Fibroblast of lung (primary cell): Measurements from ENCODE around the gene ST3GAL4. TPM values are rescaled to one million over a fixed set of nuclear protein-coding genes. Genes with fewer than 3 reads are reported as not detected.

Experiments
- DNase-seq, 2 donors: peaks; one replicate each; pipeline versions ENCODE4 v3.0.0 to v3.0.0-alpha.2; 2010; ENCODE audit warnings: low read depth in 2 of 2
- H2AFZ ChIP-seq: 2 replicates; pipeline ENCODE4 v1.5.1; 2012; ENCODE audit warnings: low read length, control low read depth, inconsistent platforms
- H3K27ac ChIP-seq: 2 replicates; pipeline ENCODE4 v1.5.1; 2011; ENCODE audit warnings: low read length, control low read depth; ENCODE audit not compliant: insufficient read depth
- H3K27me3 ChIP-seq: 2 replicates; pipeline ENCODE4 v1.5.1; 2011; ENCODE audit warnings: mild to moderate bottlenecking, low read length; ENCODE audit not compliant: control insufficient read depth, insufficient read depth
- H3K36me3 ChIP-seq: 2 replicates; pipeline ENCODE4 v1.5.1; 2011; ENCODE audit warnings: low read length; ENCODE audit not compliant: control insufficient read depth, insufficient read depth
- H3K4me1 ChIP-seq: 2 replicates; pipeline ENCODE4 v1.5.1; 2011; ENCODE audit warnings: low read length; ENCODE audit not compliant: control insufficient read depth, insufficient read depth; ENCODE audit errors: extremely low read depth
- H3K4me2 ChIP-seq: 2 replicates; pipeline ENCODE4 v1.5.1; 2011; ENCODE audit warnings: low read length, control low read depth; ENCODE audit not compliant: insufficient read depth; ENCODE audit errors: extremely low read depth
- H3K4me3 ChIP-seq, 4 experiments: fragments of 200-600 bp in 1 of 4; sonication (generic) in 1 of 4; replicated peaks in 1 of 4; 2 replicates each; pipeline ENCODE4 v1.5.1; 2011 to 2016; ENCODE audit warnings: low read length in 4 of 4, low read depth in 3 of 4, mild to moderate bottlenecking in 3 of 4, control low read depth in 2 of 4, inconsistent platforms in 1 of 4, mixed read lengths in 1 of 4; ENCODE audit not compliant: insufficient read depth in 1 of 4; ENCODE audit errors: control extremely low read depth in 1 of 4
- H3K79me2 ChIP-seq: 2 replicates; pipeline ENCODE4 v1.5.1; 2012; ENCODE audit warnings: mild to moderate bottlenecking, low read length, inconsistent platforms; ENCODE audit not compliant: control insufficient read depth, insufficient read depth
- H3K9ac ChIP-seq: 2 replicates; pipeline ENCODE4 v1.5.1; 2011; ENCODE audit warnings: mild to moderate bottlenecking, low read length, control low read depth; ENCODE audit not compliant: insufficient read depth
- H3K9me3 ChIP-seq: 2 replicates; pipeline ENCODE4 v1.5.1; 2012; ENCODE audit warnings: low read depth, low read length; ENCODE audit not compliant: control insufficient read depth, insufficient read depth
- H4K20me1 ChIP-seq: 2 replicates; pipeline ENCODE4 v1.5.1; 2011; ENCODE audit warnings: low read length; ENCODE audit not compliant: control insufficient read depth, insufficient read depth; ENCODE audit errors: extremely low read depth
- CTCF ChIP-seq, 2 donors: IDR thresholded peaks in 1 of 2; conservative IDR thresholded peaks in 1 of 2; 1 replicate in 1 of 2; 2 replicates in 1 of 2; pipeline ENCODE4 v1.5.1; 2011 to 2012; ENCODE audit warnings: low read length in 2 of 2, control low read depth in 1 of 2, inconsistent platforms in 1 of 2, low read depth in 1 of 2, mild to moderate bottlenecking in 1 of 2
- EZH2 ChIP-seq: IDR thresholded peaks from 2 replicates; pipeline ENCODE4 v1.5.1; 2012; ENCODE audit warnings: low read length, control low read depth, mild to moderate bottlenecking; ENCODE audit errors: missing control alignments
- polyA plus RNA-seq, 2 donors: library from polyadenylated mRNA; depleted of rRNA in 1 of 2; stranded (reverse) in 1 of 2; unstranded in 1 of 2; fragments of >200 nt; gene quantifications; 2 replicates each; pipeline ENCODE4 v1.2.1, GENCODE V29; 2011 to 2012; ENCODE audit warnings: missing spikeins in 1 of 2
- total RNA-seq: library from RNA; depleted of rRNA; stranded (reverse); fragments of >200 nt; gene quantifications from 2 replicates; pipeline ENCODE4 v1.2.1, GENCODE V29; 2014

The ST3GAL4 gene
- total and polyA plus RNA-seq, 2 donors (not counting 1 experiment from before 2014, with no cell fraction given): 16.7 to 36.8 TPM

GRCh38 chr11:126358763-126359160, 3.3 kb downstream of the ST3GAL4 start:
- no peak for TF ChIP-seq CTCF (conservative IDR thresholded peaks at IDR 0.05 in 1 of 2, IDR thresholded peaks at IDR 0.05 in 1 of 2; ENCODE audit: low read depth in 1 of 2, low read length in 2 of 2)
- no peak for TF ChIP-seq EZH2
- Histone ChIP-seq H3K27me3 (no peaks in the 10 kb centered on the region), H3K9me3 (no peaks in the 10 kb centered on the region), H3K36me3 (no peaks in the 10 kb centered on the region), H4K20me1 (no peaks in the 10 kb centered on the region), H3K79me2 (peaks cover 34% of the 10 kb centered on the region), H3K9ac (no peak overlapping the region), H3K4me3 (peak overlapping the region in 1 of 4 experiments; percentile 80), H3K4me2 (peak overlapping the region; percentile 94), H3K27ac (no peak overlapping the region), H2AFZ (no peak overlapping the region), H3K4me1 (peaks cover 16% of the 10 kb centered on the region)
- no peak for DNase-seq

- no peak overlapping the region for H2AFZ ChIP-seq
- H3K9ac ChIP-seq: no peak overlapping the region
- H3K9me3 ChIP-seq: no peaks in the 10 kb centered on the region
- peak overlapping the region in 1 of 4 experiments; percentile 23 for H3K4me3 ChIP-seq
- DNase-seq: peak; percentile 70 to 89
- H3K36me3 ChIP-seq: no peaks in the 10 kb centered on the region
- no peak overlapping the region for H3K27ac ChIP-seq
- H4K20me1 ChIP-seq: no peaks in the 10 kb centered on the region
- peak overlapping the region; percentile 73 for H3K4me2 ChIP-seq
- peaks cover 16% of the 10 kb centered on the region for H3K4me1 ChIP-seq
- TF ChIP-seq EZH2 (no peak), CTCF (conservative IDR thresholded peaks at IDR 0.05 in 1 of 2, IDR thresholded peaks at IDR 0.05 in 1 of 2; ENCODE audit: low read depth in 1 of 2, low read length in 2 of 2) (peak; percentile 47 to 53)
- no peaks in the 10 kb centered on the region for H3K27me3 ChIP-seq
- peaks cover 31% of the 10 kb centered on the region for H3K79me2 ChIP-seq
Observed at GRCh38 chr11:126359431-126360048, 4.1 kb downstream of the ST3GAL4 start.

GRCh38 chr11:126360049-126360446, 4.6 kb downstream of the ST3GAL4 start:
- TF ChIP-seq EZH2 (no peak), CTCF (conservative IDR thresholded peaks at IDR 0.05 in 1 of 2, IDR thresholded peaks at IDR 0.05 in 1 of 2; ENCODE audit: low read depth in 1 of 2, low read length in 2 of 2) (no peak)
- H3K4me1 ChIP-seq: peaks cover 13% of the 10 kb centered on the region
- no peak overlapping the region for H2AFZ ChIP-seq
- H3K9me3 ChIP-seq: no peaks in the 10 kb centered on the region
- H3K27ac ChIP-seq: no peak overlapping the region
- H3K9ac ChIP-seq: no peak overlapping the region
- H3K27me3 ChIP-seq: no peaks in the 10 kb centered on the region
- DNase-seq: no peak
- H3K4me2 ChIP-seq: peak overlapping the region; percentile 73
- H3K4me3 ChIP-seq: peak overlapping the region in 1 of 4 experiments; percentile 23
- no peaks in the 10 kb centered on the region for H4K20me1 ChIP-seq
- no peaks in the 10 kb centered on the region for H3K36me3 ChIP-seq
- peaks cover 27% of the 10 kb centered on the region for H3K79me2 ChIP-seq
